Endothelial cell (in vitro differentiated cells): ENCODE measurements around the gene MIGA2. TPM values are rescaled to one million over a fixed set of nuclear protein-coding genes. Genes with fewer than 3 reads are reported as not detected.

ENCODE experiments used
- DNase-seq: peaks from one replicate; pipeline ENCODE4 v3.0.0; 2021; ENCODE audit warnings: low spot score
- H3K27ac Mint-ChIP-seq: one replicate; pipeline ENCODE4 v1.8.0; 2021; ENCODE audit warnings: mixed read lengths, inconsistent platforms; ENCODE audit not compliant: unreplicated experiment
- H3K27me3 Mint-ChIP-seq: one replicate; pipeline ENCODE4 v1.8.0; 2021; ENCODE audit warnings: mild to moderate bottlenecking, moderate library complexity, mixed read lengths, inconsistent platforms; ENCODE audit not compliant: unreplicated experiment
- H3K36me3 Mint-ChIP-seq: one replicate; pipeline ENCODE4 v1.8.0; 2021; ENCODE audit warnings: mild to moderate bottlenecking, low read depth, mixed read lengths, inconsistent platforms; ENCODE audit not compliant: unreplicated experiment
- H3K4me1 Mint-ChIP-seq: one replicate; pipeline ENCODE4 v1.8.0; 2021; ENCODE audit warnings: mild to moderate bottlenecking, mixed read lengths, inconsistent platforms; ENCODE audit not compliant: unreplicated experiment
- H3K4me3 Mint-ChIP-seq: one replicate; pipeline ENCODE4 v1.8.0; 2021; ENCODE audit warnings: mild to moderate bottlenecking, mixed read lengths, inconsistent platforms; ENCODE audit not compliant: unreplicated experiment
- H3K9me3 Mint-ChIP-seq: one replicate; pipeline ENCODE4 v1.8.0; 2021; ENCODE audit warnings: mixed read lengths, inconsistent platforms; ENCODE audit not compliant: unreplicated experiment
- total RNA-seq: library from RNA; stranded (reverse); fragmentation: NEBNext Ultra II Directional; extraction: Animal tissue kit (Norgen Biotek cat#: 25700); gene quantifications from one replicate; pipeline ENCODE4 v1.2.1, GENCODE V29; 2021; ENCODE audit not compliant: unreplicated experiment
- TF ChIP-seq, protein P1 (sequence below): fragments of 200-600 bp; sonication (generic); IDR thresholded peaks from one replicate; pipeline ENCODE4 v1.5.0; 2021; ENCODE audit warnings: antibody characterized with exemption; ENCODE audit not compliant: unreplicated experiment

The MIGA2 gene
- total RNA-seq, 1 donor from 2014 or later, result 32.9 TPM

DNA sequence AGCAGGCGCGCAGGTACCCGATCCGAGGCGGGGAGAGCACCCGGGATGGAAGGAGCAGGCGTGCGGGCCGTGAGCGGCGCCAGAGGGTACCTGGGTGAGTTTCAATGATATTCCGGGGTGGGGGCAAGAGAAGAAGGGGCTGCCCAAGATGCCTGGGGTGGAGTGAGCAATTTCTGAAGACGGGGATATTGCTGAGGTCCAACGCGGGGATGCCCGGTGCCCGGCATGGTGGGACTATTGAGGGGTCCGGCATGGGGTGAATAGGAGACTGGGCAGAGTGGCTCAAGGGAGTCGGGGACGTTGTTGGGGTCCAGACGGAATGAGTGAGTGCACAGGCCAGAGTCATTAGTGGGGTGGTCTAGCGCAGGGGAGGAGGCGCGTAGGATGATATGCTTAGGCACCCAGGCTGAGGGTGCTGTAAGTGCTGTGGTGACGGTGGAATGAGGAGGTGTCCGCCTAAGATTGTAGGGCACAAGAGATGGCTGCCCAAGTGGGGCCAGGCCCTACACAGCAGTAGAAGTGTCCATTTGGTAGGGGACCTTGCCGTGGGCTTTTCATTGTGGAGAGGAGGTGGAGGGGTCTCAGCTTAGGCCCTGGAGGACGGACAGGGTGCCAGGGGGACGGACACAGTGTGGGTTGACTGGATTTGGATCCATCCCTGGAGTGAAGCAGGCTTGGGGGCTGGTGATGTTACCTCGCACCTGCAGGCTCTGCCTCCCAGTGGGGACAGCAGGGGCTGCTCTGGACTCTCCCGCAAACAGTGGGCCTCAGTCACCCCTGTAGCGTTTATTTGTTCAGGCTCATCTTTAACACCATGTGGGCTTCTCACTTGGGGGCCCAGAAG lies 719 bp downstream of the MIGA2 start:
- peaks cover 22% of the 10 kb centered on the region for H3K4me1 Mint-ChIP-seq
- no peaks in the 10 kb centered on the region for H3K36me3 Mint-ChIP-seq
- no peaks in the 10 kb centered on the region for H3K27me3 Mint-ChIP-seq
- peak overlapping the region; percentile 16 for H3K27ac Mint-ChIP-seq
- TF ChIP-seq, protein P1, sequence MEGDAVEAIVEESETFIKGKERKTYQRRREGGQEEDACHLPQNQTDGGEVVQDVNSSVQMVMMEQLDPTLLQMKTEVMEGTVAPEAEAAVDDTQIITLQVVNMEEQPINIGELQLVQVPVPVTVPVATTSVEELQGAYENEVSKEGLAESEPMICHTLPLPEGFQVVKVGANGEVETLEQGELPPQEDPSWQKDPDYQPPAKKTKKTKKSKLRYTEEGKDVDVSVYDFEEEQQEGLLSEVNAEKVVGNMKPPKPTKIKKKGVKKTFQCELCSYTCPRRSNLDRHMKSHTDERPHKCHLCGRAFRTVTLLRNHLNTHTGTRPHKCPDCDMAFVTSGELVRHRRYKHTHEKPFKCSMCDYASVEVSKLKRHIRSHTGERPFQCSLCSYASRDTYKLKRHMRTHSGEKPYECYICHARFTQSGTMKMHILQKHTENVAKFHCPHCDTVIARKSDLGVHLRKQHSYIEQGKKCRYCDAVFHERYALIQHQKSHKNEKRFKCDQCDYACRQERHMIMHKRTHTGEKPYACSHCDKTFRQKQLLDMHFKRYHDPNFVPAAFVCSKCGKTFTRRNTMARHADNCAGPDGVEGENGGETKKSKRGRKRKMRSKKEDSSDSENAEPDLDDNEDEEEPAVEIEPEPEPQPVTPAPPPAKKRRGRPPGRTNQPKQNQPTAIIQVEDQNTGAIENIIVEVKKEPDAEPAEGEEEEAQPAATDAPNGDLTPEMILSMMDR, result no peak
- H3K9me3 Mint-ChIP-seq, result no peaks in the 10 kb centered on the region
- peak overlapping the region; percentile 97 for H3K4me3 Mint-ChIP-seq
- DNase-seq, result no peak

GRCh38 chr9:129037767-129038098 lies 1.3 kb downstream of the MIGA2 start:
- Mint-ChIP-seq H3K27me3 (peaks cover 1% of the 10 kb centered on the region), H3K36me3 (peaks cover 4% of the 10 kb centered on the region), H3K9me3 (no peaks in the 10 kb centered on the region), H3K4me3 (peak overlapping the region; percentile 97), H3K4me1 (peaks cover 22% of the 10 kb centered on the region), H3K27ac (no peak overlapping the region)
- no peak for DNase-seq
- TF ChIP-seq, protein P1, result no peak

- H3K4me3 Mint-ChIP-seq, result peak overlapping the region; percentile 78
- H3K27me3 Mint-ChIP-seq, result peaks cover 1% of the 10 kb centered on the region
- no peak for DNase-seq
- peaks cover 4% of the 10 kb centered on the region for H3K36me3 Mint-ChIP-seq
- H3K27ac Mint-ChIP-seq, result no peak overlapping the region
- peaks cover 22% of the 10 kb centered on the region for H3K4me1 Mint-ChIP-seq
- no peaks in the 10 kb centered on the region for H3K9me3 Mint-ChIP-seq
- TF ChIP-seq, protein P1, result no peak
These were observed 1.9 kb downstream of the MIGA2 start for GRCh38 chr9:129038109-129038852.

DNA sequence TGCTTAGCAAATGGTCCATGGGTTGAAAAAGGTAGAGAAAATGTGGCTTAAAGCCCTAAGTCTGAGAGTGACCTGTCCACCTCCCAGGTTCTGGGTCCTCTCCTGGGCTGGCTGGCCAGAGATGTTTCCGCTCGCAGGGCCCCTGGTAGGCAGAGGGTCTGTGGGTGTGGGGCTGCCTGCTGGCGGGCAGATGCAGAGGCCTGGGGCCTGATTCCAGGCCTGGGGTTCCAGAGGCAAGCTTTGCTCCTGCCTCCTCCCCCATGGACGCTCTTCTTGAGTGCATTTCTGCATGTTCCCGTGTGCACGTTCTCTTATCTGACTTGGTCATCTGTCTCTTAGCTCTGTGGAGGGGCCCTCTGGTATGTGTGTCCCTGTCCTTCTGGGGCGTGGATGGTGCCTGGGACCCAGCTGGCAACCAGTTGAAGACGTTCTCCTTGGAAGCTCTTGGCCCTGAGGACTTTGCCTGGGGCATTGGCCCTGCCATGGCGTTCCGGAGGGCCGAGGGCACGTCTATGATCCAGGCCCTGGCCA lies 3.8 kb downstream of the MIGA2 start:
- Mint-ChIP-seq H3K27me3 (peaks cover 1% of the 10 kb centered on the region), H3K9me3 (no peaks in the 10 kb centered on the region), H3K4me1 (peaks cover 22% of the 10 kb centered on the region), H3K27ac (peak overlapping the region; percentile 52), H3K4me3 (no peak overlapping the region), H3K36me3 (peaks cover 7% of the 10 kb centered on the region)
- no peak for DNase-seq
- TF ChIP-seq, protein P1, result no peak
